HepG2 (cell line): Measurements from ENCODE around the gene CDRT4. TPM values are rescaled to one million over a fixed set of nuclear protein-coding genes. Genes with fewer than 3 reads are reported as not detected.

ENCODE experiments used
- ATAC-seq: fragments of 200-7000 bp; cut with Tn5 transposase; 3 replicates; pipeline ENCODE4 v1.9.1; 2020; ENCODE audit warnings: mild to moderate bottlenecking, moderate library complexity
- BruUV-seq: library from RNA; stranded (reverse); fragments of 400-500 nt; replicated peaks from 2 replicates; lab custom pipeline; 2021; lab: Mats Ljungman, UMichigan
- CTCF ChIA-PET: fragments of 300-600 bp; formaldehyde crosslinking; extraction: SDS; loops from one replicate; lab custom pipeline; 2021; ENCODE audit warnings: low total read pairs, inconsistent platforms, low intra/inter-chr PET ratio; lab: Yijun Ruan, JAX
- POLR2A ChIA-PET: fragments of 350-600 bp; sonication (Branson Sonifier 250); formaldehyde crosslinking; loops from one replicate; lab custom pipeline; 2020; ENCODE audit warnings: antibody characterized with exemption, inconsistent platforms; lab: Yijun Ruan, JAX
- DNase-seq: peaks from one replicate; pipeline ENCODE4 v3.0.0-alpha.2; 2015; ENCODE audit warnings: low spot score
- FAIRE-seq: peaks from 3 replicates; lab custom pipeline; 2011; peaks lifted over from hg19 to GRCh38; lab: Jason Lieb, UNC
- H2AFZ ChIP-seq: one replicate; pipeline ENCODE4 v1.6.1; 2011; ENCODE audit warnings: low read length, inconsistent platforms
- H3K27ac ChIP-seq: fragments of 300-600 bp; 3 replicates; pipeline ENCODE4 v1.8.0; 2011; ENCODE audit warnings: mixed run types, mild to moderate bottlenecking, mixed read lengths, low read length, inconsistent platforms; ENCODE audit not compliant: insufficient read depth; ENCODE audit errors: extremely low read length
- H3K27me3 ChIP-seq, 2 experiments: fragments of 200-600 bp in 1 of 2; 2 replicates in 1 of 2; 3 replicates in 1 of 2; pipeline versions ENCODE4 v1.6.0 to v1.8.0; 2011; ENCODE audit warnings: low read length in 2 of 2, mild to moderate bottlenecking in 2 of 2, moderate library complexity in 2 of 2, inconsistent platforms in 1 of 2; ENCODE audit not compliant: insufficient read depth in 2 of 2, control insufficient read depth in 1 of 2
- H3K36me3 ChIP-seq, 2 experiments: fragments of 200-600 bp in 1 of 2; replicated peaks in 1 of 2; 2 replicates in 1 of 2; 3 replicates in 1 of 2; pipeline versions ENCODE4 v1.5.1 to v1.8.0; 2011; ENCODE audit warnings: low read length in 2 of 2, inconsistent platforms in 1 of 2; ENCODE audit not compliant: insufficient read depth in 2 of 2, control insufficient read depth in 1 of 2
- H3K4me1 ChIP-seq: 2 replicates; pipeline ENCODE4 v1.5.1; 2012; ENCODE audit warnings: low read length, inconsistent platforms; ENCODE audit not compliant: insufficient read depth
- H3K4me2 ChIP-seq: 2 replicates; pipeline ENCODE4 v1.6.0; 2011; ENCODE audit warnings: low read depth, low read length, inconsistent platforms
- H3K4me3 ChIP-seq, 3 experiments: fragments of 200-600 bp in 1 of 3; sonication (generic), shearing (Covaris generic) in 1 of 3; replicated peaks in 1 of 3; 2 replicates each; pipeline ENCODE4 v1.5.1; 2011 to 2016; ENCODE audit warnings: low read length in 3 of 3, inconsistent platforms in 2 of 3, low read depth in 2 of 3, mild to moderate bottlenecking in 2 of 3, control low read depth in 1 of 3, mixed read lengths in 1 of 3; ENCODE audit not compliant: insufficient read depth in 1 of 3
- H3K79me2 ChIP-seq: one replicate; pipeline ENCODE4 v1.6.1; 2011; ENCODE audit warnings: low read length, inconsistent platforms; ENCODE audit not compliant: insufficient read depth
- H3K9ac ChIP-seq: 2 replicates; pipeline ENCODE4 v1.6.0; 2011; ENCODE audit warnings: mild to moderate bottlenecking, low read depth, low read length, inconsistent platforms; ENCODE audit not compliant: insufficient read depth
- H3K9me3 ChIP-seq: 2 replicates; pipeline ENCODE4 v1.5.1; 2012; ENCODE audit warnings: mild to moderate bottlenecking, low read length
- H4K20me1 ChIP-seq: 2 replicates; pipeline ENCODE4 v1.6.0; 2011; ENCODE audit warnings: inconsistent platforms, mild to moderate bottlenecking, low read length, moderate library complexity; ENCODE audit not compliant: insufficient read depth
- FOXA1 ChIP-seq, 2 experiments: fragments of 450-650 bp in 1 of 2; sonication (generic) in 1 of 2; formaldehyde crosslinking in 1 of 2; IDR thresholded peaks; 2 replicates each; pipeline versions ENCODE4 v1.4.0 to v1.6.1; 2016 to 2020; ENCODE audit warnings: missing genetic modification reagents in 1 of 2
- GATA4 ChIP-seq: sonication (generic); IDR thresholded peaks from 2 replicates; pipeline ENCODE4 v1.6.1; 2016; ENCODE audit warnings: antibody characterized with exemption, low read depth, borderline replicate concordance
- GATAD1 ChIP-seq: IDR thresholded peaks from 2 replicates; pipeline ENCODE4 v1.6.1; 2016; ENCODE audit warnings: missing genetic modification reagents, missing compliant biosample characterization
- HDAC2 ChIP-seq: sonication (generic); formaldehyde crosslinking; IDR thresholded peaks from 2 replicates; pipeline ENCODE4 v1.4.0; 2020; ENCODE audit warnings: missing genetic modification reagents
- JUND ChIP-seq: sonication (generic); formaldehyde crosslinking; IDR thresholded peaks from 2 replicates; pipeline ENCODE4 v1.8.0; 2022; ENCODE audit warnings: mild to moderate bottlenecking, missing genetic modification reagents
- MYNN ChIP-seq: sonication (generic); formaldehyde crosslinking; IDR thresholded peaks from 2 replicates; pipeline ENCODE4 v1.4.0; 2020; ENCODE audit warnings: mild to moderate bottlenecking, low read depth, missing genetic modification reagents
- NFE2L1 ChIP-seq: sonication (generic); formaldehyde crosslinking; IDR thresholded peaks from 2 replicates; pipeline ENCODE4 v1.4.0; 2020; ENCODE audit warnings: missing genetic modification reagents, mild to moderate bottlenecking, borderline replicate concordance
- NR3C1 ChIP-seq: sonication (generic); formaldehyde crosslinking; IDR thresholded peaks from 2 replicates; pipeline ENCODE4 v1.4.0; 2020; ENCODE audit warnings: missing genetic modification reagents
- RBM22 ChIP-seq: fragments of 200-400 bp; formaldehyde crosslinking; optimal IDR thresholded peaks from 2 replicates; pipeline ENCODE3; 2017; ENCODE audit warnings: mild to moderate bottlenecking, low read length, moderate library complexity
- REPIN1 ChIP-seq: sonication (generic); formaldehyde crosslinking; IDR thresholded peaks from 2 replicates; pipeline ENCODE4 v1.8.0; 2022; ENCODE audit warnings: missing genetic modification reagents, low read depth, mild to moderate bottlenecking, borderline replicate concordance
- U2AF2 ChIP-seq: fragments of 200-400 bp; formaldehyde crosslinking; IDR thresholded peaks from 2 replicates; pipeline ENCODE4 v1.6.1; 2017; ENCODE audit warnings: low read depth, mild to moderate bottlenecking, low read length
- ZNF232 ChIP-seq: sonication (generic); formaldehyde crosslinking; IDR thresholded peaks from 2 replicates; pipeline ENCODE4 v1.4.0; 2020; ENCODE audit warnings: missing genetic modification reagents, borderline replicate concordance
- WGBS: methylation state at CpG from one replicate; pipeline ENCODE4 v1.1.6; 2017; ENCODE audit warnings: low lambda C conversion rate; 5-methylcytosine and 5-hydroxymethylcytosine counted together
- in situ Hi-C: cut with HindIII; loops from 2 replicates; pipeline ENCODE4 v1.10.0; 2017; ENCODE audit warnings: low pct_unique_long_range_greater_than_20kb; ENCODE audit not compliant: extremely low pct_ligation_motif_present
- intact Hi-C: fragments of 100-400 bp; cut with micrococcal nuclease; formaldehyde crosslinking; loops from one replicate; pipeline ENCODE4 v1.10.0; 2022; ENCODE audit not compliant: unreplicated experiment
- polyA plus RNA-seq, 8 experiments: library from polyadenylated mRNA; depleted of rRNA in 3 of 8; stranded (reverse) in 7 of 8; unstranded in 1 of 8; fragments of >200 nt; fragmentation: Illumina TruSeq in 4 of 8; extraction: Trizol in 4 of 8; gene quantifications; 2 replicates each; pipeline versions ENCODE4 v1.2.1 to v1.2.3, GENCODE V29; 2011 to 2016; ENCODE audit warnings: low read depth in 4 of 8, missing spikeins in 1 of 8, mixed read lengths in 1 of 8; ENCODE audit not compliant: insufficient read depth in 1 of 8
- total RNA-seq, 5 experiments: library from RNA; depleted of rRNA; stranded (reverse); fragments of >200 nt; fragmentation: Illumina TruSeq; extraction: Trizol; gene quantifications; 2 replicates each; pipeline ENCODE4 v1.2.3, GENCODE V29; 2016; ENCODE audit warnings: low read depth in 1 of 5
- TF ChIP-seq, protein P1 (sequence below): IDR thresholded peaks from 2 replicates; pipeline ENCODE4 v1.6.1; 2016

CDRT4 gene
- total and polyA plus RNA-seq, 2 of the 13 experiments (the other 11 are each of a cell fraction or from before 2014, with no cell fraction given): 5.8 to 12.1 TPM

DNA sequence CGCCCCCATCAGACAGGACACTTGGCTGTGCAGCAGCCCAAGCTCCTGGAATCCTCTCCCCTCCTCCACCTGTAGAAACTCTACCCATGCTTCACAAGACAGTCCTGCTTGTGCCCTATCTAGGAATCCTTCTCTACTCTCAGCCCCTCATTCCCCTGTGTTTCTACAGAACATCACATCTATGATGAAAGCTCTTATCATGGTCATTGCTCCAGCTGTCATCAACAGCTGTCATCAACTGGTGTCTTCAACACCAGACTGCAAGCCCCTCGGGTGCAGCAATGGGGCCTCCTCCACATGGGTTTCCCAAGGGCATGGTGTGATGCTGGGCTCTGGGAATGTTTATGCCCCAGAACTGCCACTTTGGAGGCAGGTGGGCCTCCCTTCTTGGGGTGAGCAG is 21.1 kb upstream of the CDRT4 start:
- DNase-seq: no peak
- no peak overlapping the region for H3K27ac ChIP-seq
- in situ Hi-C loops: no loop called here
- CTCF ChIA-PET: no interaction called here
- no peak overlapping the region for H3K4me3 ChIP-seq
- TF ChIP-seq RBM22: peak; percentile 71
- no peak for TF ChIP-seq ZNF232 (CRISPR knock-in tag)
- TF ChIP-seq, all 625 proteins: peak for 1
- 100% methylated on average over 2 of the region's 2 CpGs for WGBS
- Histone ChIP-seq H3K4me2 (no peak overlapping the region), H3K4me1 (no peaks in the 10 kb centered on the region), H3K9ac (no peak overlapping the region), H4K20me1 (no peaks in the 10 kb centered on the region), H3K27me3 (no peaks in the 10 kb centered on the region), H2AFZ (no peak overlapping the region), H3K36me3 (peaks cover 10 to 42% of the 10 kb centered on the region in 2 experiments), H3K79me2 (no peaks in the 10 kb centered on the region), H3K9me3 (no peaks in the 10 kb centered on the region)
- ATAC-seq (no peak), FAIRE-seq (no peak)
- no TSS peak for BruUV-seq
- intact Hi-C loops: no loop called here
- POLR2A ChIA-PET: no interaction called here

DNA sequence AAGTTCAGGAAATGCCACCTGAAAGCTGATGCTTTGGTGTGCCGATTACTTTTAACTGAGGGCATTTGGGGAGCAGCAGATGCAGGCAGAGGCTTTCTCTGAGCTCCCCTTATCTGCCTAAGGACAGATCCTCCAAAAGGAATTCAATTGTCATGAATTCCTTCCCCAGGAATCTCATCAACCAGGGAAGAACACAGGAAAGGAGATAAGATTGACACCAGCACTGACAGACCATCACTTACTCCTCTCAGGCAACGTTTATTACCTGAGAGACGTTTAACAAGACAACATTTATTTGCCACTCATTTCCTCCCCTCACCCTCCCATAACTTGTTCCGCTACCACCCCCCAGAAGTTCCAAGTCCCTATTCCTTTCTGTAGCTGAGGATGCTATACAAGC is 17.6 kb upstream of the CDRT4 start:
- no peaks in the 10 kb centered on the region for H3K79me2 ChIP-seq
- no peaks in the 10 kb centered on the region for H3K27me3 ChIP-seq

More for the DNA sequence above, 17.6 kb upstream of the CDRT4 start:
- no peak overlapping the region for H3K4me2 ChIP-seq
- DNase-seq (no peak), FAIRE-seq (no peak), ATAC-seq (no peak)
- no peak overlapping the region for H3K27ac ChIP-seq
- TF ChIP-seq GATA4 (no peak), NFE2L1 (CRISPR knock-in tag) (no peak), MYNN (CRISPR knock-in tag) (no peak), REPIN1 (no peak), NR3C1 (CRISPR knock-in tag) (no peak), GATAD1 (CRISPR knock-in tag) (no peak), FOXA1 (IDR thresholded peaks at IDR 0.05) (no peak), FOXA1 (CRISPR knock-in tag; IDR thresholded peaks at IDR 0.05) (no peak), U2AF2 (no peak), HDAC2 (no peak), JUND (no peak)
- TF ChIP-seq, protein P1, sequence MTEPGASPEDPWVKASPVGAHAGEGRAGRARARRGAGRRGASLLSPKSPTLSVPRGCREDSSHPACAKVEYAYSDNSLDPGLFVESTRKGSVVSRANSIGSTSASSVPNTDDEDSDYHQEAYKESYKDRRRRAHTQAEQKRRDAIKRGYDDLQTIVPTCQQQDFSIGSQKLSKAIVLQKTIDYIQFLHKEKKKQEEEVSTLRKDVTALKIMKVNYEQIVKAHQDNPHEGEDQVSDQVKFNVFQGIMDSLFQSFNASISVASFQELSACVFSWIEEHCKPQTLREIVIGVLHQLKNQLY (CRISPR knock-in tag): no peak
- 0 out of 2 replicates have a peak, but pooled peaks cover 2% of the 10 kb centered on the region for H4K20me1 ChIP-seq
- peaks cover 2% of the 10 kb centered on the region for H3K4me1 ChIP-seq
- in situ Hi-C loops (no loop called here), intact Hi-C loops (no loop called here)
- H2AFZ ChIP-seq: no peak overlapping the region
- POLR2A ChIA-PET: no interaction called here
- H3K9ac ChIP-seq: no peak overlapping the region
- H3K4me3 ChIP-seq: no peak overlapping the region
- CTCF ChIA-PET: no interaction called here
- no peaks in the 10 kb centered on the region for H3K9me3 ChIP-seq
- BruUV-seq: no TSS peak
- peaks cover 10 to 23% of the 10 kb centered on the region in 2 experiments for H3K36me3 ChIP-seq
- 90% methylated on average over 4 of the region's 4 CpGs for WGBS
